Ascending aorta (tissue), 2 donors: ENCODE measurements around the gene NDUFB10. TPM values are rescaled to one million over a fixed set of nuclear protein-coding genes. Genes with fewer than 3 reads are reported as not detected.
"Not testable (repeated sequence)": the region's sequence is repeated elsewhere in the genome, so short reads cannot be mapped to it uniquely, and the experiment has no call there.

Experiments used
- DNase-seq, 2 donors: peaks; one replicate each; pipeline ENCODE4 v3.0.0-alpha.2; 2019; ENCODE audit warnings: low spot score in 2 of 2
- H3K27ac ChIP-seq, 2 donors: fragments of 200-600 bp; sonication (generic); one replicate each; pipeline ENCODE4 v1.5.1; 2016 to 2017; ENCODE audit warnings: mild to moderate bottlenecking in 1 of 2
- H3K27me3 ChIP-seq: fragments of 200-600 bp; sonication (generic); one replicate; pipeline ENCODE4 v1.5.1; 2017
- H3K36me3 ChIP-seq, 2 donors: fragments of 200-600 bp; sonication (generic); one replicate each; pipeline ENCODE4 v1.5.1; 2016
- H3K4me1 ChIP-seq, 2 donors: fragments of 200-600 bp; sonication (generic); one replicate each; pipeline ENCODE4 v1.5.1; 2016 to 2017; ENCODE audit warnings: mild to moderate bottlenecking in 1 of 2
- H3K4me3 ChIP-seq, 2 donors: fragments of 200-600 bp; sonication (generic); one replicate each; pipeline ENCODE4 v1.5.1; 2016 to 2017; ENCODE audit warnings: mild to moderate bottlenecking in 1 of 2
- H3K9me3 ChIP-seq, 2 donors: fragments of 200-600 bp; sonication (generic); one replicate each; pipeline ENCODE4 v1.5.1; 2016
- CTCF ChIP-seq, 3 experiments: fragments of 200-600 bp in 2 of 3; fragments of 450-650 bp in 1 of 3; sonication (generic) in 2 of 3; IDR thresholded peaks; one replicate each; pipeline ENCODE4 v1.5.1; 2016 to 2019; ENCODE audit warnings: antibody characterized with exemption in 3 of 3, mild to moderate bottlenecking in 1 of 3, moderate library complexity in 1 of 3
- intact Hi-C: fragments of 100-400 bp; cut with DNase I; formaldehyde crosslinking; loops from one replicate; pipeline ENCODE4 v1.15.1; 2023
- total RNA-seq: library from RNA; depleted of rRNA; stranded (reverse); fragments of >200 nt; gene quantifications from one replicate; pipeline ENCODE4 v1.1.0, GENCODE V29; 2016

NDUFB10 gene
- total RNA-seq, 1 donor from 2014 or later, result 68.2 TPM

- no peak for DNase-seq
- no peak overlapping the region for H3K4me3 ChIP-seq
- TF ChIP-seq CTCF (IDR thresholded peaks at IDR 0.05), result no peak
- H3K27ac ChIP-seq, result no peak overlapping the region
- H3K36me3 ChIP-seq, result no peaks in the 10 kb centered on the region
- H3K4me1 ChIP-seq, result no peaks in the 10 kb centered on the region
- intact Hi-C loops, result no loop called here
- peaks cover 21% of the 10 kb centered on the region for H3K27me3 ChIP-seq
- H3K9me3 ChIP-seq, result no peaks in the 10 kb centered on the region
These were observed 41.5 kb upstream of the NDUFB10 start for GRCh38 chr16:1917665-1918350.

- peak within 1 kb of the TSS in 1 of 2 donors; percentile 35 for H3K4me3 ChIP-seq
- H3K36me3 ChIP-seq, result no peaks in the 10 kb centered on the region
- no peak within 1 kb of the TSS for H3K27ac ChIP-seq
- no peaks in the 10 kb centered on the region for H3K4me1 ChIP-seq
- no peak for DNase-seq
- intact Hi-C loops, result no loop called here
- peaks cover 21% of the 10 kb centered on the region for H3K27me3 ChIP-seq
- TF ChIP-seq CTCF (IDR thresholded peaks at IDR 0.05), result no peak
- no peaks in the 10 kb centered on the region for H3K9me3 ChIP-seq
These were observed 40.7 kb upstream of the NDUFB10 start, which contains the start of gene HS3ST6 for GRCh38 chr16:1918351-1919326. TSS of gene HS3ST6 (minus strand) at chr16:1918415. CDS start at chr16:1918323, 92 bp downstream.

- Histone ChIP-seq H3K9me3 (no peaks in the 10 kb centered on the region), H3K27me3 (peaks cover 21% of the 10 kb centered on the region), H3K36me3 (no peaks in the 10 kb centered on the region), H3K27ac (no peak overlapping the region), H3K4me1 (no peaks in the 10 kb centered on the region), H3K4me3 (no peak overlapping the region)
- TF ChIP-seq CTCF (IDR thresholded peaks at IDR 0.05), result no peak
- intact Hi-C loops, result no loop called here
- DNase-seq, result no peak
These were observed 39.9 kb upstream of the NDUFB10 start for GRCh38 chr16:1919327-1919998.

GRCh38 chr16:1920122-1920521, 39.2 kb upstream of the NDUFB10 start:
- peaks cover 21% of the 10 kb centered on the region for H3K27me3 ChIP-seq

GRCh38 chr16:1920727-1921171, 38.6 kb upstream of the NDUFB10 start:
- TF ChIP-seq CTCF (IDR thresholded peaks at IDR 0.05), result no peak
- intact Hi-C loops, result no loop called here
- no peak for DNase-seq
- Histone ChIP-seq H3K9me3 (no peaks in the 10 kb centered on the region), H3K4me3 (no peak overlapping the region), H3K4me1 (no peaks in the 10 kb centered on the region), H3K27ac (no peak overlapping the region), H3K27me3 (peaks cover 21% of the 10 kb centered on the region), H3K36me3 (no peaks in the 10 kb centered on the region)

More at GRCh38 chr16:1920122-1920521, 39.2 kb upstream of the NDUFB10 start:
- H3K4me1 ChIP-seq, H3K4me3 ChIP-seq, H3K9me3 ChIP-seq, intact Hi-C loops, DNase-seq, H3K27ac ChIP-seq, H3K36me3 ChIP-seq: not testable (repeated sequence)
